ENCODE measurements around the gene FAM151A.

DNA sequence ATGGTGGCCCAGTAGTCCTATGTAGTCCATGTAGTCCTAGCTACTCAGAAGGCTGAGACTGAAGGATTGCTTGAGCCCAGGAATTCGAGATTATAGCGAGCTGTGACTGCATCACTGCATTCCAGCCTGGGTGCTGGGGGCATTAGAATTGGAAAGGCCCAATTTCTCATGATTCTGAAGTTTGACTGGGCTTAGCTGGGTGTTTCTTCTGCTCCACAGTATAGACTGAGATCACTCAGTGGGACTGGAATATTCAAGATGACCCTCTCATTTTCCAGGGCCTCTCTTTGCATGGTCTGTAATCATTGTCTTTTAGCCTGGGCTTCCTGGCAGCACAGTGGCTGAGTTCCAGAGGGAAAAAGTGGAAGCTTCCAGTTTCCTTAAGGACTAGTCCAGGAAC is 44.5 kb upstream of the FAM151A start:
- TF ChIP-seq CREB1 (IDR thresholded peaks at IDR 0.05; ENCODE audit: low read depth) (no peak), NFIC (IDR thresholded peaks at IDR 0.05) (no peak), YY1 (IDR thresholded peaks at IDR 0.05; ENCODE audit: low read depth) (no peak)
